Heart left ventricle (tissue), 16 donors: ENCODE results near the gene DDRGK1. TPM values are rescaled to one million over a fixed set of nuclear protein-coding genes. Genes with fewer than 3 reads are reported as not detected.

Source experiments
- ATAC-seq, 4 donors: fragments of 200-7000 bp; cut with Tn5 transposase; one replicate each; pipeline ENCODE4 v1.9.1; 2020 to 2022; ENCODE audit warnings: moderate library complexity in 4 of 4, mild to moderate bottlenecking in 3 of 4, moderate number of reproducible peaks in 1 of 4
- DNase-seq, 5 donors: peaks; one replicate each; pipeline ENCODE4 v3.0.0-alpha.2; 2020
- H3K27ac ChIP-seq, 12 donors: fragments of 200-600 bp; sonication (generic) in 4 of 12; one replicate each; pipeline versions ENCODE4 v1.5.0 to v1.8.0; 2016 to 2022; ENCODE audit warnings: mild to moderate bottlenecking in 2 of 12
- H3K27me3 ChIP-seq, 9 donors: fragments of 200-600 bp; sonication (generic) in 2 of 9; one replicate each; pipeline versions ENCODE4 v1.5.1 to v1.8.0; 2016 to 2022; ENCODE audit warnings: mild to moderate bottlenecking in 3 of 9
- H3K36me3 ChIP-seq, 9 donors: fragments of 200-600 bp; sonication (generic) in 2 of 9; one replicate each; pipeline versions ENCODE4 v1.5.0 to v1.8.0; 2018 to 2022; ENCODE audit warnings: mild to moderate bottlenecking in 2 of 9
- H3K4me1 ChIP-seq, 12 donors: fragments of 200-600 bp; sonication (generic) in 4 of 12; one replicate each; pipeline versions ENCODE4 v1.5.0 to v1.8.0; 2016 to 2022; ENCODE audit warnings: mild to moderate bottlenecking in 3 of 12
- H3K4me3 ChIP-seq, 12 donors: fragments of 200-600 bp; sonication (generic) in 4 of 12; one replicate each; pipeline versions ENCODE4 v1.5.0 to v1.8.0; 2017 to 2022; ENCODE audit warnings: mild to moderate bottlenecking in 9 of 12, moderate library complexity in 4 of 12
- H3K9me3 ChIP-seq, 12 donors: fragments of 200-600 bp; sonication (generic) in 4 of 12; one replicate each; pipeline versions ENCODE4 v1.5.0 to v1.8.0; 2016 to 2022; ENCODE audit warnings: mild to moderate bottlenecking in 1 of 12
- POLR2A ChIP-seq, 2 donors: fragments of 450-650 bp; IDR thresholded peaks; one replicate each; pipeline ENCODE4 v1.6.1; 2017; ENCODE audit warnings: antibody characterized with exemption in 2 of 2, mild to moderate bottlenecking in 2 of 2, moderate library complexity in 2 of 2
- WGBS, 4 donors: extraction: QIAGEN DNeasy Blood & Tissue Kit in 2 of 4; methylation state at CpG; one replicate each; pipeline versions ENCODE4 v1.1.5 to v1.1.7; 2013 to 2018; 5-methylcytosine and 5-hydroxymethylcytosine counted together
- intact Hi-C, 10 donors: fragments of 100-400 bp; cut with DNase I; formaldehyde crosslinking; loops; one replicate each; pipeline versions ENCODE4 v1.11.1 to v1.14.2; 2022
- polyA plus RNA-seq, 2 donors: library from polyadenylated mRNA; stranded (reverse); fragments of 200-250 nt; gene quantifications; one replicate each; pipeline ENCODE4 v1.2.3, GENCODE V29; 2013
- total RNA-seq, 9 donors: library from RNA; depleted of rRNA in 2 of 9; stranded (reverse); fragments of >200 nt in 2 of 9; fragmentation: NEBNext Ultra II Directional in 3 of 9; extraction: Animal tissue kit (Norgen Biotek cat#: 25700) in 3 of 9; gene quantifications; one replicate each; pipeline versions ENCODE4 v1.1.0 to v1.2.4, GENCODE V29; 2016 to 2023
- TF ChIP-seq, protein P1 (sequence below), 12 donors: fragments of 200-600 bp; sonication (generic) in 4 of 12; IDR thresholded peaks; one replicate each; pipeline versions ENCODE4 v1.5.0 to v1.8.0; 2018 to 2022; ENCODE audit warnings: antibody characterized with exemption in 12 of 12, mild to moderate bottlenecking in 5 of 12
- donor health status: ischemic (EF 13 %, LVEDD 7.1; RV severe dilation, severe dysfunction).
- donor health status: healthy with polysubstance abuse.
- donor health status: DM: no; HTN: yes; CAD: no.
- donor health status: DM: no; HTN: no; CAD: no.
- donor health status: ischemic (EF 25% LVEDD 6.9; RV normal size, moderate dysfunction).
- donor health status: ischemic (EF 25% LVEDD 5.7; RV mildly dilated, moderate dysfunction).
- donor health status: healthy.
- donor health status: DM: yes; HTN: yes; CAD: no.
- donor health status: ischemic (EF 35%, LVEDD 5.7; RV mildly dilated, moderate dysfunction).
- donor health status: nonischemic (EF 11% LVEDD 7.7; RV severe dilation, severe dysfunction).
- donor health status: DM: yes; HTN: yes; CAD: no.
- donor health status: PGD.
- donor health status: ischemic (EF 29% LVEDD 5.4; RV normal size, mild dysfunction).
- donor health status: nonischemic (EF 23%, LVEDD 6.1; RV moderate dilation, normal function).

The DDRGK1 gene
- total and polyA plus RNA-seq, 11 donors: 25.1 to 78.3 (median 35.5) TPM

DNA sequence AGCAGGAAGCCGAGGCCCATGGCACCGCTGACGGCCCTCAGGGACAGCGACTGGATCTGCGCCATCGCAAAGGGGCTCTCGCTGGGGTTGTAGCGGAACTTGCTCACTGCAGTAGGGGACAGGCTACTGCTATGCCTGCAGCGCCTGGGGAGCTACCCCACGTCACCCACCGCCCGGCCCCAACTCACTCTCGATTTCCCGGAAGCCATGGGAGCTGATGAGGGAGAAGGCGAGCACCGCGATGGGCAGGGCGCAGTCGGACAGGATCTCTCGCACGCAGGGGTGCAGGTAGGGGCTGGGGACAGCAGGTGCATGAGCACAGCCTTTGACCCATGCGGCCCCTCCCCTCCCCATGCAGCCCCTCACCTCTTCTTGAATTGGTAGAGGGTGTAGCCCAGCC lies 24.7 kb upstream of the DDRGK1 start:
- ATAC-seq (no peak), DNase-seq (no peak)
- Histone ChIP-seq H3K27ac (no peak overlapping the region), H3K27me3 (no peaks in the 10 kb centered on the region), H3K9me3 (no peaks in the 10 kb centered on the region), H3K4me1 (no peaks in the 10 kb centered on the region), H3K36me3 (peaks cover 0 to 6% (median 0%) of the 10 kb centered on the region in 9 donors), H3K4me3 (no peak overlapping the region)
- intact Hi-C loops: loop anchor here in 3 of 10 donors (10.0 kb wide), 2 partner anchors 46 to 86 kb away; no protein-coding TSS in a partner anchor
- 90 to 95% (median 93%) methylated on average over 13 to 22 of the region's 22 CpGs for WGBS, 4 donors
- TF ChIP-seq, protein P1, sequence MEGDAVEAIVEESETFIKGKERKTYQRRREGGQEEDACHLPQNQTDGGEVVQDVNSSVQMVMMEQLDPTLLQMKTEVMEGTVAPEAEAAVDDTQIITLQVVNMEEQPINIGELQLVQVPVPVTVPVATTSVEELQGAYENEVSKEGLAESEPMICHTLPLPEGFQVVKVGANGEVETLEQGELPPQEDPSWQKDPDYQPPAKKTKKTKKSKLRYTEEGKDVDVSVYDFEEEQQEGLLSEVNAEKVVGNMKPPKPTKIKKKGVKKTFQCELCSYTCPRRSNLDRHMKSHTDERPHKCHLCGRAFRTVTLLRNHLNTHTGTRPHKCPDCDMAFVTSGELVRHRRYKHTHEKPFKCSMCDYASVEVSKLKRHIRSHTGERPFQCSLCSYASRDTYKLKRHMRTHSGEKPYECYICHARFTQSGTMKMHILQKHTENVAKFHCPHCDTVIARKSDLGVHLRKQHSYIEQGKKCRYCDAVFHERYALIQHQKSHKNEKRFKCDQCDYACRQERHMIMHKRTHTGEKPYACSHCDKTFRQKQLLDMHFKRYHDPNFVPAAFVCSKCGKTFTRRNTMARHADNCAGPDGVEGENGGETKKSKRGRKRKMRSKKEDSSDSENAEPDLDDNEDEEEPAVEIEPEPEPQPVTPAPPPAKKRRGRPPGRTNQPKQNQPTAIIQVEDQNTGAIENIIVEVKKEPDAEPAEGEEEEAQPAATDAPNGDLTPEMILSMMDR (IDR thresholded peaks at IDR 0.05): no peak
- no peak for TF ChIP-seq POLR2A (IDR thresholded peaks at IDR 0.05)

DNA sequence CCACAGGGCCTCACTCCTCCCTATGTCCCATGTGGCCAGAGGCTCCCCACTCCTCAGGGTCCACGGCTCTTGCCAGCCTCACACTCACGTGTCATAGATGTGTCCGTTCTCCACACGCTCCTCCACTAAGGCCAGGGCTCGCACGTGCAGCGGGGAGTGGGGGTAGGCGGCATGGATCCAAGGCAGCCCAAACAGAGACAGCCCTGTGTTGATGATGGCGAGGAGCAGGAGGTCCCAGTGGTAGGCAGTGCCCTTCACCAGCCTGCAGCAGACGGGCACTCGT lies 24.2 kb upstream of the DDRGK1 start:
- Histone ChIP-seq H3K9me3 (no peaks in the 10 kb centered on the region), H3K27me3 (no peaks in the 10 kb centered on the region), H3K27ac (no peak overlapping the region), H3K36me3 (peaks cover 0 to 7% (median 0%) of the 10 kb centered on the region in 9 donors), H3K4me3 (no peak overlapping the region), H3K4me1 (no peaks in the 10 kb centered on the region)
- ATAC-seq (no peak), DNase-seq (no peak)
- 87 to 95% (median 93%) methylated on average over 11 of the region's 11 CpGs for WGBS, 4 donors
- no peak for TF ChIP-seq POLR2A (IDR thresholded peaks at IDR 0.05)
- TF ChIP-seq, protein P1 (IDR thresholded peaks at IDR 0.05): no peak
- intact Hi-C loops: loop anchor here in 3 of 10 donors (10.0 kb wide), 2 partner anchors 46 to 86 kb away; no protein-coding TSS in a partner anchor

DNA sequence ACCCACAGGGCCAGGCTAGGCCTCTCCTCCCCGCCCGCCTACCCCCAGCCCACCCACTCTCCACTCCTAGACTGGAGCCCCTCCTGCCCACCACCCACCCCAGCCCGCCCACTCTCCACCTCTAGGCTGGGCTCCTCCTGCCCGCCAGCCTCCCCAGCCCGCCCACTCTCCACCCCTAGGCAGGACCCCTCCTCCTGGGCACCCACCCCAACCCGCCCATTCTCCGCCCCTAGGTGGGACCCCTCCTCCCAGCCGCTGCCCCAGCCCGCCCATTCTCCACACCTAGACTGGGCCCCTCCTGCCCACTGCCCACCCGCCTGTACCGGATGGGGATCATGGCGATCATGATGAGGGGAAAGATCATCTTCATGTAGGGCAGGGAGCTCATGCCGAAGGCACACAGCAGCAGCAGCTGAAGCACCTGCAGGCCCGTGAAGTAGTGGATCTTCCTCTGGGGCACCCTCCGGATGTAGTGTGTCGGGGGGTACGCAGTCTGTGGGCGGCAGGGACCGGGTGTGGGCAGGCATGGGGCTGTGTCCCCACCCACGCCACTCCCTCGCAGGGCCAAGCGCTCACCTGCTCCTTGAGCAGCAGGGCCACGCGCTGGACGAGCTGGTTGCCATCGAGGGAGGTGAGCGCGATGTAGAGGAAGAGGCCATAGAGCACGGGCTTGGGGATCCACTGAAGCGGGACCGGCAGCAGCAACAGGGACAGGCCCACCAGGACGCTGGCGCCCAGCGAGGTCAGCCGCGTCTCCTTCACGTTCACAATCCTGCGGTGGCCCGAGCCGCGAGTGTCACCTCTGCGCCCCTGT lies 23.7 kb upstream of the DDRGK1 start:
- Histone ChIP-seq H3K27me3 (no peaks in the 10 kb centered on the region), H3K4me1 (peaks cover 0 to 2% (median 0%) of the 10 kb centered on the region in 12 donors), H3K4me3 (no peak overlapping the region), H3K27ac (no peak overlapping the region), H3K9me3 (no peaks in the 10 kb centered on the region), H3K36me3 (peaks cover 0 to 12% (median 1%) of the 10 kb centered on the region in 9 donors)
- intact Hi-C loops: loop anchor here in 3 of 10 donors (10.0 kb wide), 2 partner anchors 47 to 87 kb away; no protein-coding TSS in a partner anchor
- ATAC-seq: no peak
- WGBS, 4 donors: 88 to 91% (median 89%) methylated on average over 33 to 42 of the region's 42 CpGs
- no peak for TF ChIP-seq POLR2A (IDR thresholded peaks at IDR 0.05)
- TF ChIP-seq, protein P1 (IDR thresholded peaks at IDR 0.05): no peak
- no peak for DNase-seq

DNA sequence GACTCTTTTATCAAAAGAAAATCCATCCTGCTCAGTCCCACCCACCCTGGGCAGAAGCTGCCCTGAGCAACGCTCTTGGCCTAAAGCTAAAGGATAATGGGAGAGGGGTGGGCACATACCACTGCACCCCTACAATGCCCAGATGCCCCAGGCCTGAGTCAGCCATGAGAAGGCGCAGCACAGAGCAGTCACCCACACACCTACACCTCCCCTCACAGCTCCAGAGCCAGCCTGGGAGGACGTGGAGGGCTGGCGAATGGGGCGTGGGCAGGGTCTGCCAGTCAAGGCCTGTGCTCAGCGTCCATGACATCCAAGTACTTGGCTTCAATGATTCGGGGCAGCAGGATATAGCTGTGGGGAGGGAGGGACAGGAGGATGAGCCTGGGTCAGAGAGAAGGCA lies 23.0 kb upstream of the DDRGK1 start:
- intact Hi-C loops: loop anchor here in 3 of 10 donors (10.0 kb wide), 2 partner anchors 47 to 87 kb away; no protein-coding TSS in a partner anchor
- Histone ChIP-seq H3K9me3 (no peaks in the 10 kb centered on the region), H3K27ac (no peak overlapping the region), H3K4me1 (peaks cover 0 to 6% (median 0%) of the 10 kb centered on the region in 12 donors), H3K36me3 (peaks cover 0 to 16% (median 7%) of the 10 kb centered on the region in 9 donors), H3K27me3 (no peaks in the 10 kb centered on the region), H3K4me3 (no peak overlapping the region)
- 87 to 89% (median 88%) methylated on average over 6 to 7 of the region's 7 CpGs for WGBS, 4 donors
- no peak for TF ChIP-seq POLR2A (IDR thresholded peaks at IDR 0.05)
- TF ChIP-seq, protein P1 (IDR thresholded peaks at IDR 0.05): no peak
- ATAC-seq (no peak), DNase-seq (no peak)
